Stimulated activated CD4-positive, alpha-beta T cell treated with anti-CD3 and anti-CD28 coated beads, Interleukin-1b, Interleukin-23, amount 100 ng/mL, for 24 hours (primary cell): Measurements from ENCODE around the gene MAN2C1.
"Not testable (repeated sequence)": the region's sequence is repeated elsewhere in the genome, so short reads cannot be mapped to it uniquely, and the experiment has no call there.

ENCODE experiments used
- DNase-seq, 4 experiments: peaks; one replicate each; pipeline ENCODE4 v3.0.0-alpha.2; 2020; ENCODE audit warnings: low read depth in 4 of 4, low spot score in 1 of 4

Gene MAN2C1

GRCh38 chr15:75313116-75313845 is 55.1 kb downstream of the MAN2C1 start:
- no peak for DNase-seq

- not testable (repeated sequence) for DNase-seq
Observed at GRCh38 chr15:75312548-75312947, 55.9 kb downstream of the MAN2C1 start.

- no peak for DNase-seq
Observed at GRCh38 chr15:75309711-75310110, 58.7 kb downstream of the MAN2C1 start.

GRCh38 chr15:75307778-75308390 is 60.5 kb downstream of the MAN2C1 start:
- no peak for DNase-seq

GRCh38 chr15:75306188-75306587 is 62.2 kb downstream of the MAN2C1 start:
- DNase-seq = no peak
